CD4-positive, alpha-beta T cell treated with Interleukin-6 for 4 hours (primary cell): ENCODE results near the gene PLD2.

Experiments
- DNase-seq: peaks from one replicate; pipeline ENCODE4 v3.0.0-alpha.2; 2020; ENCODE audit warnings: mixed read lengths

The PLD2 gene, protein sequence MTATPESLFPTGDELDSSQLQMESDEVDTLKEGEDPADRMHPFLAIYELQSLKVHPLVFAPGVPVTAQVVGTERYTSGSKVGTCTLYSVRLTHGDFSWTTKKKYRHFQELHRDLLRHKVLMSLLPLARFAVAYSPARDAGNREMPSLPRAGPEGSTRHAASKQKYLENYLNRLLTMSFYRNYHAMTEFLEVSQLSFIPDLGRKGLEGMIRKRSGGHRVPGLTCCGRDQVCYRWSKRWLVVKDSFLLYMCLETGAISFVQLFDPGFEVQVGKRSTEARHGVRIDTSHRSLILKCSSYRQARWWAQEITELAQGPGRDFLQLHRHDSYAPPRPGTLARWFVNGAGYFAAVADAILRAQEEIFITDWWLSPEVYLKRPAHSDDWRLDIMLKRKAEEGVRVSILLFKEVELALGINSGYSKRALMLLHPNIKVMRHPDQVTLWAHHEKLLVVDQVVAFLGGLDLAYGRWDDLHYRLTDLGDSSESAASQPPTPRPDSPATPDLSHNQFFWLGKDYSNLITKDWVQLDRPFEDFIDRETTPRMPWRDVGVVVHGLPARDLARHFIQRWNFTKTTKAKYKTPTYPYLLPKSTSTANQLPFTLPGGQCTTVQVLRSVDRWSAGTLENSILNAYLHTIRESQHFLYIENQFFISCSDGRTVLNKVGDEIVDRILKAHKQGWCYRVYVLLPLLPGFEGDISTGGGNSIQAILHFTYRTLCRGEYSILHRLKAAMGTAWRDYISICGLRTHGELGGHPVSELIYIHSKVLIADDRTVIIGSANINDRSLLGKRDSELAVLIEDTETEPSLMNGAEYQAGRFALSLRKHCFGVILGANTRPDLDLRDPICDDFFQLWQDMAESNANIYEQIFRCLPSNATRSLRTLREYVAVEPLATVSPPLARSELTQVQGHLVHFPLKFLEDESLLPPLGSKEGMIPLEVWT

DNA sequence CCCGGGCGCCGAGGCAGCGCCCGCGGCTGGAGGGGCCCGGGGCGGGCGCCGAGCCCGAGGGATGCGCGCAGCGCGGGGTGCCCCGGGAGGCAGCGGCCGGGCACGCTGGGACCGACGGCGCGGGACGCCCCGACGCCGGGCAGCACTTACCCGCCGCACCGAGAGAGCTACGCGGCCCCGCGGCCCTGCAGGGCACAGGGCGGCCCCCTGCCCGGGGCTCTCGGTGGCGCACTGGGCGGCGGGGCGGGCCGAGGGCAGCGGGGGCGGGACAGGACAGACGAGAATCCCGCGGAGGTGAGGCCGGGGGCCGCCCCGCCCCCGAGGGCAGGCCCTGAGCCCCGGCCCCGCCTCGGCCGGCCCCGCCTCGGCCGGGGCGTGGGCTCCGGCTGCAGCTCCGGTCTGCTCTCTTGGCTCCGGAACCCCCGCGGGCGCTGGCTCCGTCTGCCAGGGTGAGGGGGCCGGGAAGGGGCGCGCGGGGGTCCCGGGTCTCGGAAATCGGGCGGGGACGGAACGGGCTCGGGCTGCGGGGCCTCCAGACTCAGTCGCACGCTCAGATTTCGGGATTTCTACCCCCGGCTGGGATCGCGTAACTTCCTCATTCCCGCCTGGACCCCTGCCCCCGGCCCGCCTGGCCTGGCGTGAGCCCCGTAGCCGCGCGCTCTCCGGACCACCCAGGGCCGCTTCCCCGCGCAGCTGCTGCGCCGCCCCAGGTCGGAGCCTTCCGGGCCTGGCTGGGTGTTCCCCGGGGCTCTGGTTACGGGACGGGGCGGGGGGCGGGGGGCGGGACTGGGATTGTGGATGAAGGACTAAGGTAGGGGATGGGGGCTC is at the start of gene PLD2:
Gene PLD2 (plus strand): TSS at position 376 of the 828 bp plus-strand sequence. CDS start 621 bp downstream, outside the sequence.
- peak; percentile 93 for DNase-seq

DNA sequence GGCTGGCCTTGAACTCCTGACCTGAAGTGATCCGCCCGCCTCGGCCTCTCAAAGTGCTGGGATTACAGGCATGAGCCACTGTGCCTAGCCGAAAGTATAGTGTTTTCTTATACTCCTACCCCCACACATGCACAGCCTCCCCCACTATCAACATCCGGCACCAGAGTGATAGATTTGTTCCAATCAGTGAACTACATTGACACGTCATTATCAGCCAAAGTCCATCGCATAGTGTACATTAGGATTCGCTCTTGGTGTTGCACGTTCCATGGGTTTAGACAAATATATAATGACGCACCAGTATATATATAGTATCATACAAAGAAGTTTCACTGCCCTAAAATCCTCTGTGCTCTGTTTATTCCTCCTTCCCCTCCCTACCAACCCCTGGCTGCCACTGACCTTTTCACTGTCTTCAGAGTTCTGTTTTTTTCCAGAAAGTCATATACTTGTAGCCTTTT is 47.1 kb upstream of the PLD2 start:
- no peak for DNase-seq

DNA sequence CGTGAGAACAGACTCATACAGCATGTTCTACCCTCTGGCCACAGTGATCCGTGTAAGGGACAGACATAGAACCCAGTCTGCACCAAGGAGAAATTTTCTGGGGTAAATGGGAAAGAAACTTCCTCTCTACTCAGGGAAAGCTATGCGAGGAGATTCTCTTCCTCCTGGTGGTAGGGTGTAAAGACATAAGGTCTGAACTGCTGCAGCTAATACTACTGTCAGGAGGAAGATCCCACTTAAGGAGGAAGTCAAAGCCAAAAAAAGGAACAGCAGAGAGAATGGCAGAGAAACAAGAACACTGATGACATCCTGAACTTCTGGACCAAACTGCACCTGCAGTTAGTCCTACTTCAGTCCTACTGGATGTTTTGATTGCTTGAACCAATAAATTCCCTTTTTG is 42.4 kb upstream of the PLD2 start:
- DNase-seq = no peak

DNA sequence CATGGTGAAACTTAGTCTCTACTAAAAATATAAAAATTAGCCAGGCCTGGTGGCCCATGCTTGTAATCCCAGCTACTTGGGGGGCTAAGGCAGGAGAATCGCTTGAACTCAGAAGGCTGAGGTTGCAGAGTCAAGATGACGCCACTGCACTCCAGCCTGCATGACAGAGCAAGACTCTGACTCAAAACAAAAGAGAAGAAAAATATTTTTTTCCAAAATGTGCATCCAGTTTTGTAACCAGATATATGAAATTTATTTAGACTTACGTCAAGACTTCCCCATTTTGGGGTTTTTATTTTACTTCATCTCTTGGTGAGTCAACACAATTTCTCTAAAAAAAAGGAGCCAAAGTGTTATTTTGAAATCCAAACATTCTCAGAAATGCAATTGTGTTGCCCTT is 40.8 kb upstream of the PLD2 start:
- no peak for DNase-seq

DNA sequence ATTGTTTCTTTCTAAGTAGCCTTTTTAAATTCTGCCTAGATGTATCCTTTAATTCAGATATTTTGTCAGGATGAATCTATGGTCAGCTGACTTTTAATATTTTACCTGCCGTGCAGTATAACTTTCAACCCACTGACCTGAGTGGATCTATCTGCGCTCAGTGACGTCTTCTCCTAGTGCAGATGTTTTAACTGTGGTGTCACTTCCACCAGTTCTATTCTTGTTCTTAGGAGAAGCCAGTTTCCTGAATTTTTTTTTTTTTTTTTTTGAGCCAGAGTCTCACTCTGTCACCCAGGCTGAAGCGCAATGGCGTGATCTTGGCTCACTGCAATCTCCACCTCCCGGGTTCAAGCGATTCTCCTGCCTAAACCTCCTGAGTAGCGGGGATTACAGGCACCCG is 40.2 kb upstream of the PLD2 start:
- DNase-seq = no peak

DNA sequence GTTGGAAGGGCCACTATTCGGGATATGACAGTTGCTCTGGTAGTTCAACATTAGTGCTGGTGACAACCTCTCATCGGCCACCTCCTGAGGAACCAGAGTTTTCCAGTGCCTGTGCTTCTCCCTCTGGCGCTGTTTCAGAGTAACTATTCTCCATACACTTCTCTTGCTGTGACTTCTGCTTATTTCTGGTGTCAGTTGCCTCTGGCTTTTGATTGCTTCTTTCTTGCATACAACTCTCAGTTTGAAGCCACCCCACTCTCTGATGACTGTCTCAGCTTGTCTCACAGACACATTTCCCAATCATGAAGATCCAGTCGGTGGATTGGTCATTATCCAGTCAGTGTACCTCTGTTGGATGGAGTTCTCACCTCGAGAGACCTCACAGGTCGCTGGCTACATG is 38.7 kb upstream of the PLD2 start:
- no peak for DNase-seq

DNA sequence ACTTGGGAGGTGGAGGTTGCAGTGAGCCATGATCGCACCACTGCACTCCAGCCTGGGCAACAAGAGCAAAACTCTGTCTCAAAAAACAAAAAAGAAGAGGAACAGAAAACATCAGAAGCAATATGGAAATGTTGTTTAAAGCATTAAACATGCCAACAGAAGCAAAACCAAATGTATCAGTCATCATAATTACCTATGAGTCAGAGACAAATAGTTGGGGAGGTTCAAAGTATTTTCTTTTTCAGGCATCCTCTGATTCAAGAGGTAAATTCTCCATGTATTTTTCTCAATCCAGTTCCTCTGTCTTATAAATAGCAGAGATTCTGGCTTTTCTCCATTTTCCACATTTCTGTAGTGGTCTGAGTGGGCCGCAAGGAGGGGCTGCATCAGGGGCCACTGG is 37.3 kb upstream of the PLD2 start:
- no peak for DNase-seq

DNA sequence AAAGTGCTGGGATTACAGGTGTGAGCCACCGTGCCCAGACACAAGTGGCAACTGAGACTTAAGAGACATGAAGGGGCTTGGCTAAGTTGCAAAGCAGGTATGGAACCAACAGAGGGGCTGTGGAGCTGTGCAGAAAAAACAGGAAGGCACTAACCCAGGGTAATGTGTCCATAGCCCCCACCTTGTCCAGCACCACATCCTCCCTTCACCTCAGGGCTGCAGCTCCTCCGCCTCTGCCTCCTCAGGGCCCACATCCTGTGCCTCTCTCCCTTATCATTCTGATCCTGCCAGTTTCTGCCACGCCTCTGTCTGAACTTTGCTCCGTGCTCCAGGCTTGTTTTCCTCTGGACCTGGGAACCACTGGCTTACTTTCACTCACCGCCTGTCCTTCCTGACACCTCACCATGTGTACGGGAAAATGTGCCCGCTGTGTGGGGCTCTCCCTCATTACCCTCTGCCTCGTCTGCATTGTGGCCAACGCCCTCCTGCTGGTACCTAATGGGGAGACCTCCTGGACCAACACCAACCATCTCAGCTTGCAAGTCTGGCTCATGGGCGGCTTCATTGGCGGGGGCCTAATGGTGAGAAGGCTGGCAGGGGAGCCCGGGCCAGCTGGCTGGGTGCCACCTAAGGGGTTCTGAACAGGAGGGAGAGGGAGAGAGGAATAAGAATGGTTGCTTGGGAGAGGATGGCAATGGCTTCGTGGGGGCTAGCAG is 35.3 kb upstream of the PLD2 start, which contains the start of gene TM4SF5:
Gene TM4SF5 (plus strand): TSS at position 368 of the 716 bp plus-strand sequence. CDS start 37 bp downstream, at position 405.
- no peak for DNase-seq

DNA sequence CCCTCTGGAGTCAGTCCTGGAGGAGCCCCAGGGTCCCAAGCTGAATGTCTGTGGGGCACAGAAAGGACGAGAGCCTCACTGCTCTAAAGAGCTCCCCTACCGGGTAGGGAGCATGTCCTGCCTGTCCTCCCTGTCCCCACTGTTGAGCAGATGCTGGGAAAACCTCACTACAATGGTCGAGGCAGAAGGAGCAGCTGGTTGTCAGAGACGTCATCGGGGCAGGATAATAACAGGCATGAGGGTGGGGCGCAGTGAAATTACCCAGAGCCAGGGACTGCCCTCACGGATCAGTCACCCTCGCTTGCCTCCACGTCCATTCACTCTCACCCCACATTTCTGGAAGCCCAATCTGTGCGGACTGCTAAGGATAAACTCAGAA is 34.7 kb upstream of the PLD2 start:
- no peak for DNase-seq

DNA sequence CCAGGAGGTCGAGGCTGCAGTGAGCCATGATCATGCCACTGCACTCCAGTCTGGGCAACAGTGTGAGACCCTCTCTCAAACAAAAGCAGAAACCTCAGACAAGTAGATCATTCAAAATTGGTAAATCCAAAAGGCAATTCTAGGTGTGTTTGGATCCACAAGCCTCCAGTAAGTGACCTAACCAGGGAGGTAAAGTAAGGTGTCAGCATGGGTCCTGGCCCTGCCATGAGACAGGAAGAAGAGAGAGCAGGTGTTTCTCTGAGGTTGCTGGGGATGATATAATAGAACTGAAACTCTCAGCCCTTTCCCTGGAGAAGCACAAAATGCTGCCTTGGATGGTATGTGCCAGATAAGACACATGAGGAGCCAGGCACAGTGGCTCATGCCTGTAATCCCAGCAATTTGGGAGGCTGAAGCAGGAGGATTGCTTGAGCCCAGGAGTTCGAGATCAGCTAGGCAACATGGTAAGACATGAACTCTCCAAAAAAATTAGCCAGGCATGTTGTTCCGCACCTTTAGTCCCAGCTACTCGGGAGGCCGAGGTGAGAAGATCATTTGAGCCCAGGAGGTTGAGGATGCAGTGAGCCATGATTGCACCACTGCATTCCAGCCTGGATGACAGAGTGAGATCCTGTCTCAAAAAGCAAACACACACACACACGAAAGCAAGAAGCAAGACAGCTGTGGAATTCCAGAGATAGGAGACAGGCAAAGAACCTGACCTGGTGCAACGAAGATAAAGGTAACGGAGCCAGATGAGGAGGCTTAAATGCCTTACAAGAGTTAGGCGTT is 28.8 kb upstream of the PLD2 start:
- DNase-seq = no peak

DNA sequence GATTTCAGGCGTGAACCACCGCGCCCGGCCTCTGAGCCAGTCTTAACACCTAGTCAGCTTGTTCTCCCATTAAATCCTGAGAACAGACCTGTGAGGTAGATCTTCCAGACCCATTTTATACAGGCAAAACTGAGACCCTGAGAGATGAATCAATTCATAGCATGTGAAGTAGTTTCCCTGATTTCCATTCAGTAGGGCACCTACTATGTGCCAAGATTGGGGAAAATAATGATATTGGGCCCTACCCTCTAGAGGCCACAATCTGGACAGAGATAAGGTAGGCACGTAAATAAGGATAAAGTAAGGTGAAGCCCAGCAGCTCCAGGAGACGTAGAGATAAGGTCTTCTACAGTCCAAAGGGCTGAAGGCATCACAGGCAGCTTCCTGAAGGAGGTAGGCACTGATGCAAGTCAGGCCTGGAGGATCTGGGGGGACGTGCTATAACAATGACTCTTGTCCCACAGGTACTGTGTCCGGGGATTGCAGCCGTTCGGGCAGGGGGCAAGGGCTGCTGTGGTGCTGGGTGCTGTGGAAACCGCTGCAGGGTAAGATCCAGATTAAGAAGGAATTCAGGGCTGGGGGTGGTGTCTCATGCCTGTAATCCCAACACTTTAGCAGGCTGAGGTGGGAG is 26.5 kb upstream of the PLD2 start:
- DNase-seq = no peak

DNA sequence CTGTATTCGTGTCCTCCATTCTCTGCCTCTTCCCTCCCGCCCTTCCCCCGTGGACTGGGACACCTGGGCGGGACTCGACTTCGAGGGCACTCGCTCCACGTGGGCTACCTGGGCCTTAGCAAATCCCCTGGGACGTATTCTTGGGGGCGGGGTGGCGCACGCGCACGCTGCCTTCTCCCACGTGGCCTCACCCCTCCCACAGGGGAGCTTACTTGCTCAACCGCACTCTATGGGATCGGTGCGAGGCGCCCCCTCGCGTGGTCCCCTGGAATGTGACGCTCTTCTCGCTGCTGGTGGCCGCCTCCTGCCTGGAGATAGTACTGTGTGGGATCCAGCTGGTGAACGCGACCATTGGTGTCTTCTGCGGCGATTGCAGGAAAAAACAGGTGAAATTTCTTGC is 24.3 kb upstream of the PLD2 start:
- DNase-seq = peak; percentile 33

DNA sequence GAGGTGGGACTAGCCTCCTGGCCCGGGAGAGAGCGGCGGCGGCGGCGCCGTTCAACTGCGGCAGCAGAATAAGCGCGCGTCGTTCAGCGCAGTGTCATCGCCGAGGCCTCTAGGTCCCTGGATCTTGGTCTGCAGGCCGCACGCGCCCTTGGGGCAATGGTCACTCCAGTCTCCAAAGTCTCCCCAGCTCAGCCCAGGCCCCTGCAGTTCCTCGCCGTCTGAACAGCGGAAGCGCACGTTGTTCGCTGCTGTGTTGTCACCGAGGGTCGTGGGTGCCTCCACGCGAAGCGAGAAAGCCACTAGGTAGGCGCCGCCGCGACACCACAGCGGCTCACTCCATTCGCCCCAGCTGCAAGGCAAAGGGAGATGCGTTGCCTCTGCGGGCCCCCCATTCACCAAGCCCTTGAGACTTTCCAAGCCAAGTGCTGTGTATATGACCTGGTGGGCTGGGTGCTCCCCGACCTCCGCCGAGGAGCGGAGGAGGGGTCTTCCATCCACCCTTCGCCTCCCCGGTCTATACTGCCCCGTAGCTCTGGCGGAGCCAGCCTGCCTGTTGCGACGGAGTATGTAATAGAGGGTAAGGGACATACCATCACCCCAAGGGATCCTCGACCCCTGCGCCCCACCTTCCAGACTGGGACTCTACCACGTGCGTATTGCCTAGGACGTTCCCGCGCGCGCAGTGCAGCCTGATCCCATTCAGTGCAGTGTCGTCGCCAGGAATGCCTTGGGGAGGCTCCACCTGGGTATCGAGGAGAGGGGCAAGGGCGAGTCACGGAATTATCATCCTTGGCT is 21.4 kb upstream of the PLD2 start:
- DNase-seq = peak; percentile 13

DNA sequence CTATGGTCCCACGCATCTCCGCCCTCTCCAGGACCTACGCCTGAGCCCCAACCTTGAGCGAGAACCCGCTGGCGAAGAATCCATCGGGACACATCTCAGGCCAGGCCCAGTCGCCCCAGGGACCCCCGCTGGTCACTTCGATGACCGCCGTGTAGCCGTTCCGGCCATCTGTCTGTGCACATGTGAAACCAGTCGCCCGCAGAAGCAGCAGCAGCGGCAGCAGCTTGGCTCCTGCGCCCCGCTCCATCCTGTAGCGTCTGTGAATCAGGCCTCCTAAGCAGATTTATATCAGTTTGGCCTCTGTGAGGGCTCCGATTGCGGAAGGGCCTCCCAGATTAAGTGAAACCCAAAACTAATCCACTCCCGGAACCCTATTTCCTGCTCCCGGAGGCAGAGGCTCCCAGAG is 20.8 kb upstream of the PLD2 start, which contains the start of gene VMO1:
Gene VMO1 (minus strand): TSS at position 259 of the 406 bp plus-strand sequence. CDS start 12 bp downstream, at position 247.
- no peak for DNase-seq

DNA sequence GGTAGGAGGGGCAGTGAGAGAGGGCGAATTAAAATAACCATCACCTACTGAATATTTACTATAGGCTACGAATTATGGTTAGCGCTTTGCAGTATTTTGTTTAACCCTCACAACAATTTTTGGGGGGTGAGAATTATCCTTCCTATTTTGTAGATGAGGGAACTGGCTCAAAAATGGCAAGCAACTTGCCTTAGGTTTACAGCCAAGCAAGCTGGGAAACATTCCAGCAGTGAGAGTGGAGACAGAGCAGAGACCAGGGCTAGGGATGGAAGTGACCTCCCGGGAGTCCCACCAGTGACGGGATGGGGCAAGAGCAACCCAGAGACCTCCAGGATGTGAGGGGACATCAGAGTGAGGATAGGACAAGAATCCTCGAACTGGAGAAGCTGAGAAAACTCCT is 20.4 kb upstream of the PLD2 start:
- no peak for DNase-seq

DNA sequence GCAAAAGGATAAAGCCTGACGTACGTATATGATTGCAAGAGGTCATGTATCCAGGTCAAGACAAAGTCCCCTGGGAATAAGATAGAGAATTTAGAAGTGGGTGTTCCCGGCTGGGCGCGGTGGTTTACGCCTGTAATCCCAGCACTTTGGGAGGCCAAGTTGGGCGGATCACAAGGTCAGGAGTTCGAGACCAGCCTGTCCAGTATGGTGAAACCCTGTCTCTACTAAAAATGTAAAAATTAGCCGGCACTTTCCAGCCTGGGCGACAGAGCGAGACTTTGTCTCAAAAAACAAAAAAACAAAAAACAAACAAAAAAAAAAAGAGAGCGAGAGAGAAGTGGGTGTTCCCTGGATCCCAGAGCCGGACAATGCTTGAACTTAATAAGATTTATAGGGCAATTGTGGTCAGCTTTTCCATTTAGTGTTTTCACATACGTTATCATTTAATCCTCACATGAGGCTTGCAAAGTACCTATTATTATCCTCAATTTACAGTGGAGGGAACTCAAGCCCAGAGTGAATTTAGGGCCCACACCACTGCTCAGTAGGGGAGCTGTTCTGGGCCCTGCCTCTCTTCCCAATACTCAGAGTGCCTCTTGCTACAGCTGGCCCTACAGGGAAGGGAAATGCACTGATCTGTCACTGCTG is 18.7 kb upstream of the PLD2 start:
- no peak for DNase-seq

DNA sequence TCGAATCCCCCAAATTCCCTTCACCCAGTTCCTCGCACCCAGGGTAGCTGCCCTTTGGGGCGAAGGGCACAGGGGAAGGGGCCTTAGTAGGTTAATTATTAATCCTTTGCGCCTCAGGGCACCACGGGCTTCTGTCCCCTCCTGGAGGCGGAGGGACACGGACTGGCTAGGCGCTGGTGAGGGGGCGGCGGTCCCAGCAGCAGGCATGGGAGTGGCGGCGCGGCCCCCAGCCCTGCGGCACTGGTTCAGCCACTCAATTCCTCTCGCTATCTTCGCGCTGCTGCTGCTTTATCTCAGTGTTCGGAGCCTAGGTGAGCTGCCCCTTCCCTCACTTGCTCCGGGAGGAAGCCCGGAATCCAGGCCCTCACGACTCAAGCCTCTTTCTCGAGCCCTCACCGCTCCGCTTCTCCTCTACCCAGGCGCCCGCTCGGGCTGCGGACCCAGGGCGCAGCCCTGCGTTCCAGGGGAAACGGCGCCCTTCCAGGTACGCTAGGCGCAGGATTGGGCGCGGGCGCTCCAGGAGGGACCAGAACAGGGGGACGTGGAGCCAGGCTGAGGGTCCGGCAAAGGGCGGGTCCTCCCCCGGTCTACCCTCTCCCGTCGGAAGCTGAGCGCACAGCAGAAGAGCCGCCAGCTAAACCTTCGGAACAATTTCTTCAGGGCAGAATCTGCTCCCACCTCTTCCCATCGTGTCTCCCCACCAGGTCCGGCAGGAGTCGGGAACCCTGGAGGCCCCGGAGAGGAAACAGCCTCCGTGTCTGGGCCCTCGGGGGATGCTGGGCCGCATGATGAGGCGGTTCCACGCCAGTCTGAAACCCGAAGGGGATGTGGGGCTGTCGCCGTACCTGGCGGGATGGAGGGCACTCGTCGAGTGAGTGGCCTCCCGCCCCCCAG is 17.9 kb upstream of the PLD2 start, which contains the start of gene GLTPD2:
Gene GLTPD2 (plus strand): TSS at position 158 of the 894 bp plus-strand sequence. CDS start 48 bp downstream, at position 206.
- DNase-seq = no peak

DNA sequence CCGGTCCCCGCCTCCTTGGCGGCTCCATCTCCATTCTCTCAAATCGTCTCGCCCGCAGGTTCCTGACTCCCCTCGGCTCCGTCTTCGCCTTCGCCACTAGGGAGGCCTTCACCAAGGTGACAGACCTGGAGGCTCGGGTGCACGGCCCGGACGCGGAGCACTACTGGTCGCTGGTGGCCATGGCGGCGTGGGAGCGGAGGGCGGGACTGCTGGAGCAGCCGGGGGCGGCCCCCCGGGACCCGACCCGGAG is 17.3 kb upstream of the PLD2 start:
- no peak for DNase-seq
